ACC112 (cell line): ENCODE measurements around the gene SPTLC3.

ENCODE experiments used
- H2AFZ ChIP-seq: fragments of 200-600 bp; sonication (generic); one replicate; pipeline ENCODE4 v1.6.0; 2017; ENCODE audit warnings: antibody characterized with exemption, low read length; ENCODE audit not compliant: unreplicated experiment
- H3K27ac ChIP-seq: fragments of 200-600 bp; sonication (generic); 2 replicates; pipeline ENCODE4 v1.5.1; 2014; ENCODE audit warnings: low read depth, mild to moderate bottlenecking, antibody characterized with exemption, low read length, moderate library complexity
- H3K27me3 ChIP-seq: fragments of 200-600 bp; sonication (generic); 2 replicates; pipeline ENCODE4 v1.6.1; 2014; ENCODE audit warnings: mild to moderate bottlenecking, antibody characterized with exemption, low read length, moderate library complexity, mixed read lengths; ENCODE audit not compliant: insufficient read depth
- H3K36me3 ChIP-seq: fragments of 200-600 bp; sonication (generic); 2 replicates; pipeline ENCODE4 v1.6.1; 2016; ENCODE audit warnings: mild to moderate bottlenecking, antibody characterized with exemption, low read length, moderate library complexity, mixed read lengths; ENCODE audit not compliant: insufficient read depth
- H3K4me1 ChIP-seq: fragments of 200-600 bp; sonication (generic); one replicate; pipeline ENCODE4 v1.6.1; 2016; ENCODE audit warnings: low read length, mixed read lengths; ENCODE audit not compliant: insufficient read depth, unreplicated experiment, control insufficient read depth
- H3K4me3 ChIP-seq: fragments of 200-600 bp; sonication (generic); 2 replicates; pipeline ENCODE4 v1.5.1; 2014; ENCODE audit warnings: mild to moderate bottlenecking, low read depth, low read length
- H3K79me2 ChIP-seq: fragments of 200-600 bp; sonication (generic); one replicate; pipeline ENCODE4 v1.6.0; 2016; ENCODE audit warnings: low read length; ENCODE audit not compliant: control insufficient read depth, unreplicated experiment, insufficient read depth

SPTLC3 gene

GRCh38 chr20:13008761-13009681 is at the start of gene SPTLC3:
TSS of gene SPTLC3 (plus strand) at chr20:13008972. CDS start at chr20:13009268, 296 bp downstream.
- peak within 1 kb of the TSS; percentile 82 for H3K4me3 ChIP-seq
- peaks cover 10% of the 10 kb centered on the region for H3K79me2 ChIP-seq
- H3K27ac ChIP-seq = peak within 1 kb of the TSS; percentile 57
- no peaks in the 10 kb centered on the region for H3K36me3 ChIP-seq
- peak within 1 kb of the TSS; percentile 69 for H2AFZ ChIP-seq
- H3K27me3 ChIP-seq = no peaks in the 10 kb centered on the region
- H3K4me1 ChIP-seq = peaks cover 33% of the 10 kb centered on the region

GRCh38 chr20:12961725-12962124 is 47.0 kb upstream of the SPTLC3 start:
- Histone ChIP-seq H3K36me3 (no peaks in the 10 kb centered on the region), H2AFZ (no peak overlapping the region), H3K27ac (no peak overlapping the region), H3K4me1 (no peaks in the 10 kb centered on the region), H3K79me2 (no peaks in the 10 kb centered on the region), H3K4me3 (no peak overlapping the region), H3K27me3 (no peaks in the 10 kb centered on the region)

- no peak overlapping the region for H2AFZ ChIP-seq
Observed at GRCh38 chr20:12962895-12963294, 45.9 kb upstream of the SPTLC3 start.

GRCh38 chr20:12963416-12963815 is 45.4 kb upstream of the SPTLC3 start:
- Histone ChIP-seq H3K4me3 (no peak overlapping the region), H3K4me1 (no peaks in the 10 kb centered on the region), H3K27ac (no peak overlapping the region), H2AFZ (no peak overlapping the region), H3K79me2 (no peaks in the 10 kb centered on the region), H3K27me3 (no peaks in the 10 kb centered on the region), H3K36me3 (no peaks in the 10 kb centered on the region)

More at GRCh38 chr20:12962895-12963294, 45.9 kb upstream of the SPTLC3 start:
- H3K4me1 ChIP-seq = no peaks in the 10 kb centered on the region
- no peaks in the 10 kb centered on the region for H3K36me3 ChIP-seq
- no peak overlapping the region for H3K27ac ChIP-seq
- no peak overlapping the region for H3K4me3 ChIP-seq
- H3K79me2 ChIP-seq = no peaks in the 10 kb centered on the region
- H3K27me3 ChIP-seq = no peaks in the 10 kb centered on the region

DNA sequence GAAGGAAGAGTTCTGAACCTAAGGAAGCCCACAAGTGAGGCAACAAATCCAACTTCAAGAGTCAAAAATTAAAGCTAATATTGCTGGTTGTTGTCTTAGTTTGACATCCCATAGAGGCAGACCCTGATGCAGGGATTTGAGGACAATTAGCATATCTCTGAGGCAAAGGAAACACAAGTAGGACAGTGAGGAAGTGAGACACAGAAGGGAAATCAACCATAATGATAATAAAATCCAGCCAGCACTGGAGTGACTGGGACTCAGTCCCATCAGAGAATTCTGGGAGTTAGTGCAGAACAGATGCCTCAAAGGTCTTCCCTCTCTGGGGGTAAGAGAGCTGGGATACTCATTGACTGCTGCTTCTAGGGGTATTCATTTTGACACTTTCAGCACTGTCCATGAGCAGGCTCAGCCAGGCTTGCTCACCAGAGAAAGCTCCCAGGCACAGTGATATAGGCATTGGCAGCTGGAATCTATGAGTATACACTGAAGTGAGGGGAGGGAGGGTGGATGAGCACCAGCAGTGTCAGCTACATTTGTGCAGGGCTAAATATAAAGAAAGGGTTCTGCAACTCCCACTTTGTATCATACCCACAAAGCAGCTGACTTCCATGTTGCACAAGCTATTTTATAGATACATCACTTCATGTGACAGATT is 43.4 kb upstream of the SPTLC3 start:
- Histone ChIP-seq H3K4me3 (no peak overlapping the region), H3K27ac (no peak overlapping the region), H2AFZ (no peak overlapping the region), H3K79me2 (no peaks in the 10 kb centered on the region), H3K36me3 (no peaks in the 10 kb centered on the region), H3K4me1 (no peaks in the 10 kb centered on the region), H3K27me3 (no peaks in the 10 kb centered on the region)

- H3K36me3 ChIP-seq = no peaks in the 10 kb centered on the region
- no peaks in the 10 kb centered on the region for H3K4me1 ChIP-seq
- H3K27ac ChIP-seq = no peak overlapping the region
- no peaks in the 10 kb centered on the region for H3K27me3 ChIP-seq
- no peaks in the 10 kb centered on the region for H3K79me2 ChIP-seq
- no peak overlapping the region for H3K4me3 ChIP-seq
- H2AFZ ChIP-seq = no peak overlapping the region
Observed at GRCh38 chr20:12965870-12966251, 42.9 kb upstream of the SPTLC3 start.

GRCh38 chr20:12966468-12967085 is 42.2 kb upstream of the SPTLC3 start:
- Histone ChIP-seq H3K4me1 (no peaks in the 10 kb centered on the region), H3K36me3 (no peaks in the 10 kb centered on the region), H3K27me3 (no peaks in the 10 kb centered on the region), H3K4me3 (no peak overlapping the region), H3K27ac (no peak overlapping the region), H2AFZ (no peak overlapping the region), H3K79me2 (no peaks in the 10 kb centered on the region)

DNA sequence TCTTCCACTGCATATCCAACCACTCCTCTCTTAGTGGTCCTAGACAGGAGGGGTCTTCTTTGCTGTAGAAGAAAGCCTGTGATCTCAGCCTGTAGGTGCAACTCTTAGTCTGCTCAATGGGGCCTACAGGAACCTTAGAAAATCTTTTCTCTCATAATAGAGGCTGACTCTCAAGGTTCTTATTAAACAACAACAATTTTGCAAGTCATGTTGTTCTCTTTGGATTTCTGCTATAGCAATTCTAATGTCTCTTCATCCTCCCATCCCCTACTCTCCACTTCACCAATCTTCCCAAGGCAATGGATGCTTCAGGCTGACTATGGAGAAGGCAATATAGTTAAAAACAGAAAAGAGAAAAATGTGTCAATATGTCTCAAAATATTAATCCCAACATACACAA is 40.8 kb upstream of the SPTLC3 start:
- Histone ChIP-seq H3K4me3 (no peak overlapping the region), H3K27me3 (no peaks in the 10 kb centered on the region), H3K79me2 (no peaks in the 10 kb centered on the region), H3K27ac (no peak overlapping the region), H3K36me3 (no peaks in the 10 kb centered on the region), H3K4me1 (no peaks in the 10 kb centered on the region), H2AFZ (no peak overlapping the region)

DNA sequence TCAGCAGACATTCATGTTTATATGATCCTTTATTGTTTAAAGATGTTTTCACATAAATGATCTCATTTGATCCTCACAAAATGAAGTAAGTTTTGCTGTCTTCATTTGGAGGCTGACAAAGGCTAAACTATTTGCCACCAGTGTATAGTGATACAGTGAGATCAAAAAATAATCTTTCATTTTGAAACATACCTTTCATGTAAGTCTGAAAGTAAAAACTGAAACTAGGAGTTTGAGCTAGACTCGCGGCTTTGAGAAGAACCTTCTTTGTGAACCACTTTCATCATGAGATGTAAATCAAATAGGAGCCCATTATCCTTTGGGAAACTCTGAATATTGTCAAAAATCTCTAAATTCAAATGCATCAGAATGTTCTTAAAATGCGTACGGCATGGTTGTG is 40.3 kb upstream of the SPTLC3 start:
- Histone ChIP-seq H3K4me3 (no peak overlapping the region), H3K36me3 (no peaks in the 10 kb centered on the region), H3K79me2 (no peaks in the 10 kb centered on the region), H2AFZ (no peak overlapping the region), H3K27ac (no peak overlapping the region), H3K27me3 (no peaks in the 10 kb centered on the region), H3K4me1 (no peaks in the 10 kb centered on the region)

DNA sequence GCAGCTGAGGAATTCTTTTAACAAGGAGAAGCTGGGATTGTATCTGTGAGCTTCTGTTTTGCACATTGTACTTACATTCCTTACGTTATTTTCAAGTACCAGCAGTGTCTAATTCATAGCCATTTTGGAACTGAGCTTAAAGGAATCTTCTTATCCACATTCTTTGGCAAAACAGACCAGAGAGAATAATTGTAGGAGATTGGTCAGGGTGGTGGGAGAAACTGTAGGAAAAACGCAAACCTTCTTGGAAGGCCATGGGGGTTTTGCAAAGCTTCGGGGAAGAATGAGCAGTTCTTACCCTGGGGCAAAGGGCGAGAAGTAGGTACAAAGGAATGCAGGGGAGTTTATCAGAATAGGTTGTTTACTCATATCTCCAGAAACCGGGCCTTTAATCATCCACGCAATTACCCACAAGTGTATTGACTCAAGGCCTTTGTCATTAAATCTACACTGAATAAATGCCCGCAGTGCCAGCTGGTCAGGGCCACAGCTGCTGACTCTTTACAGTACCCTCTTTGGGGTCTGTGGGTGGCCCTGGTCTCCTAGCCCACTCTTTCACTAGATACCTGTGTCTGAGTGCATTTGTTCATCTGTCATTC is 39.6 kb upstream of the SPTLC3 start:
- Histone ChIP-seq H3K4me3 (no peak overlapping the region), H3K27ac (no peak overlapping the region), H3K4me1 (no peaks in the 10 kb centered on the region), H3K27me3 (no peaks in the 10 kb centered on the region), H2AFZ (no peak overlapping the region), H3K79me2 (no peaks in the 10 kb centered on the region), H3K36me3 (no peaks in the 10 kb centered on the region)
